ENCODE data around the gene TBCEL. TPM values are rescaled to one million over a fixed set of nuclear protein-coding genes. Genes with fewer than 3 reads are reported as not detected.

TBCEL gene
- total and polyA plus RNA-seq, 11 donors, result 3.0 to 40.5 (median 25.4) TPM

DNA sequence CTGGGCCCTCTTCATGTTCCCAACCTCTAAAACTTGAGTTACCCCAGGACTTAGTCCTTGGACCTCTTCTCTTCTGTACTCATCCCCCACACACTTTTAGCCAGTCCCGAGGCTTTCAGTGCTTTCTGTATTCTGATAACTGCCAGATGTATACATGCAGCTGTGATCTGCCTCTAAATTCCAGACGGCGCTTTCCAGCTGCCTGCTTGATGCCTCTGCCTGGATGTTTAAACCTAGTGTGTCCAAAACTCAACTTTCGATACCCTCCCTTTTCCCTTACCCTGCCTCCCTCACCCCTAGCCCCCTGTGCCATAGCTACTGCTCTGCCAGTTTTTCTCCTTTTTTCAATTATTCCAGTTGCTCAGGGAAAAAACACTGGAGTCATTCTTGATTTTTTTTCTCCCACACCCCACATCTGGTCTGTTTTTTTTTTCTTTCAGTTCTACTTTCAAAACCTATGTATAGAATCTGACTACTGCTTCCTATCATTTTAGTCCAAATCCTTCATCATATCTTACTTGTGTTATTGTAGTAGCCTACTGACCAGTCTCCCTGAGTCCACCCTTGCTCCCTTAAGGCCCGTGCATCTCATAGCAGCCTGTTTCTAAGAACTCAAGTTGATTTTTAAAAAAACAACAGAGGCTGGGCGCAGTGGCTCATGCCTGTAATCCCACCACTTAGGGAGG, 44.2 kb downstream of the TBCEL start:
- Histone ChIP-seq H3K4me1 (peaks cover 0 to 13% (median 8%) of the 10 kb centered on the region in 12 donors), H3K27ac (no peak overlapping the region), H3K4me3 (no peak overlapping the region), H3K9me3 (peaks cover 0 to 2% (median 0%) of the 10 kb centered on the region in 12 donors), H3K27me3 (no peaks in the 10 kb centered on the region), H3K36me3 (peaks cover 0 to 77% (median 24%) of the 10 kb centered on the region in 9 donors)
- 78 to 86% (median 80%) methylated on average over 6 of the region's 6 CpGs for WGBS, 4 donors
- DNase-seq, result no peak
- no peak for ATAC-seq
- intact Hi-C loops (cut with DNase I), result no loop called here
- no peak for TF ChIP-seq POLR2A (IDR thresholded peaks at IDR 0.05)
- TF ChIP-seq, protein P1, sequence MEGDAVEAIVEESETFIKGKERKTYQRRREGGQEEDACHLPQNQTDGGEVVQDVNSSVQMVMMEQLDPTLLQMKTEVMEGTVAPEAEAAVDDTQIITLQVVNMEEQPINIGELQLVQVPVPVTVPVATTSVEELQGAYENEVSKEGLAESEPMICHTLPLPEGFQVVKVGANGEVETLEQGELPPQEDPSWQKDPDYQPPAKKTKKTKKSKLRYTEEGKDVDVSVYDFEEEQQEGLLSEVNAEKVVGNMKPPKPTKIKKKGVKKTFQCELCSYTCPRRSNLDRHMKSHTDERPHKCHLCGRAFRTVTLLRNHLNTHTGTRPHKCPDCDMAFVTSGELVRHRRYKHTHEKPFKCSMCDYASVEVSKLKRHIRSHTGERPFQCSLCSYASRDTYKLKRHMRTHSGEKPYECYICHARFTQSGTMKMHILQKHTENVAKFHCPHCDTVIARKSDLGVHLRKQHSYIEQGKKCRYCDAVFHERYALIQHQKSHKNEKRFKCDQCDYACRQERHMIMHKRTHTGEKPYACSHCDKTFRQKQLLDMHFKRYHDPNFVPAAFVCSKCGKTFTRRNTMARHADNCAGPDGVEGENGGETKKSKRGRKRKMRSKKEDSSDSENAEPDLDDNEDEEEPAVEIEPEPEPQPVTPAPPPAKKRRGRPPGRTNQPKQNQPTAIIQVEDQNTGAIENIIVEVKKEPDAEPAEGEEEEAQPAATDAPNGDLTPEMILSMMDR (IDR thresholded peaks at IDR 0.05), result no peak

DNA sequence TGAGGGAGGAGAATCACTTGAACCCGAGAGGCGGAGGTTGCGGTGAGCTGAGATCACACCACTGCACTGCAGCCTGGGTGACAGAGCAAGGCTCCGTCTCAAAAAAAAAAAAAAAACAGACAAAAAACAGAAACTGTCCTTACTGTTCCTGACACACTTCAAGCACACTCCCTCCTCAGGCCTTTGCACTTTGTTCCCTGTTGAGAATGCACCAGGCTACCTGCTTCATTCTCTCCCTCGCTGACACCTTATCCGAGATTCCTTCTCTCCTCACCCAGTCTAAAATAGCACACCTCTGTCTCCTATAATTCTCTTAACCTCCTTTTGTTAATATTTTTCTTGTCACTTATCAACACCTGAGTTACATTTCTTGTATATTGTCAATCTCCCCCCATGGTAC, 44.9 kb downstream of the TBCEL start:
- WGBS, 4 donors, result 92 to 97% (median 94%) methylated on average over 6 of the region's 6 CpGs
- Histone ChIP-seq H3K27me3 (no peaks in the 10 kb centered on the region), H3K4me3 (no peak overlapping the region), H3K36me3 (peaks cover 0 to 76% (median 24%) of the 10 kb centered on the region in 9 donors), H3K27ac (no peak overlapping the region), H3K9me3 (peaks cover 0 to 2% (median 0%) of the 10 kb centered on the region in 12 donors), H3K4me1 (peaks cover 0 to 13% (median 8%) of the 10 kb centered on the region in 12 donors)
- no peak for ATAC-seq
- no peak for DNase-seq
- intact Hi-C loops (cut with DNase I), result no loop called here
- TF ChIP-seq POLR2A (IDR thresholded peaks at IDR 0.05), result no peak
- TF ChIP-seq, protein P1 (IDR thresholded peaks at IDR 0.05), result no peak

DNA sequence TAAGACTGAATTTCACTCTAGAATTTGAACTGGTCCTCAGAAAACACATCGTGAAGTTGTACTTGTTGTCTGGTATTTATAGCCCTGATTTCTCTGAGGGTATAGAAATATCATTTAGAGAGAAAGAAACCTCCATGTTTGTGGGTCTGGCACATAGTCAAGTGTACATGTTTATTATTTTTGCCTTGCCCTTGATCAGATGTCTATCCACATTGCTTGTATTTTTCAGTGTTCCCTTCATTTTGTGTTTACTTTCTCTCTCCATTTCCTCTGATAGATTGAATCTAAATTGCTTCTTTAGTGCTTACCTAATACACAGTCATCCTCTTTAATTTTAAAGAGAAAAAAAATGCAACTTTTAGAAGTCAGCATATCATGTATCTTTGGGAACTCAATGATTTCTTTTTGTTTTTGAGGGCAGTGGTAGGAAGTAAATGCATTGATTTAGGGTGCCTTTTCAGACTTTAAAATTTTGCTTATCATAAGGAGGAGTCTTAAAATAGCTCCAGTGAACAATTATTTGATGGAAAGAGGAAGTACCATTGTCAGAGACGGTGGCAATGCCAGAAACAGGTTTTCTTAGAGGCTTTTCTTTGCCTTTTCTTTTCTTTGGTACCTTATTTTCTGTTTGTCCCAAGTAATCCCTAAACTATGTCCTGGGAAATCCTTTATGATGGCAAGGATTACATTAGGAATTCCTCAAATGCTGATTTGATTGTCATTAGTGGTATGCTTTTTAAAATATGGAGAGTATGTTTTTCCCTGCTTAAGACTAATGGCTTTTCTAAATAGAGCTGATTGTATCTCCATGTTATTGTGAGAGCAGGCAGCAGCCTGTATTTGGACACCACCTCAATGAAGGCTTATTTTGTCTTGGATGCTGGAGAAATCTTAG, 47.3 kb downstream of the TBCEL start:
- Histone ChIP-seq H3K36me3 (peaks cover 0 to 71% (median 15%) of the 10 kb centered on the region in 9 donors), H3K27me3 (no peaks in the 10 kb centered on the region), H3K4me1 (peaks cover 0 to 13% (median 8%) of the 10 kb centered on the region in 12 donors), H3K4me3 (no peak overlapping the region), H3K9me3 (peaks cover 0 to 2% (median 0%) of the 10 kb centered on the region in 12 donors), H3K27ac (peak overlapping the region in 4 of 12 donors; percentile 3 to 17 (median 12))
- ATAC-seq, result no peak
- no peak for DNase-seq
- intact Hi-C loops (cut with DNase I), result no loop called here
- TF ChIP-seq POLR2A (IDR thresholded peaks at IDR 0.05), result no peak
- TF ChIP-seq, protein P1 (IDR thresholded peaks at IDR 0.05), result no peak
- WGBS, 4 donors, result 49 to 56% (median 54%) methylated on average over 2 of the region's 2 CpGs
